K562 (cell line): ENCODE measurements around the gene ZNF609. TPM values are rescaled to one million over a fixed set of nuclear protein-coding genes. Genes with fewer than 3 reads are reported as not detected.

Experiments used
- ATAC-seq: fragments of 200-7000 bp; cut with Tn5 transposase; 3 replicates; pipeline ENCODE4 v1.9.1; 2020; ENCODE audit warnings: moderate library complexity
- BruUV-seq: library from RNA; stranded (reverse); fragments of 400-500 nt; replicated peaks from 2 replicates; lab custom pipeline; 2021; lab: Mats Ljungman, UMichigan
- CTCF ChIA-PET: fragments of 300-600 bp; formaldehyde crosslinking; extraction: SDS; loops from one replicate; lab custom pipeline; 2021; ENCODE audit warnings: low intra/inter-chr PET ratio; lab: Yijun Ruan, JAX
- POLR2A ChIA-PET: fragments of 300-600, 350-650 bp; sonication (Branson Sonifier 250); formaldehyde crosslinking; extraction: SDS; loops from one replicate; lab custom pipeline; 2021; ENCODE audit warnings: antibody characterized with exemption, inconsistent platforms; lab: Yijun Ruan, JAX
- DNase-seq, 4 experiments: peaks; one replicate each; pipeline versions ENCODE4 v3.0.0 to v3.0.0-alpha.2; 2011 to 2018; ENCODE audit warnings: low spot score in 3 of 4, mixed read lengths in 3 of 4; ENCODE audit errors: extremely low read depth in 1 of 4
- FAIRE-seq: peaks from 2 replicates; lab custom pipeline; 2011; peaks lifted over from hg19 to GRCh38; lab: Jason Lieb, UNC
- H2AFZ ChIP-seq: 2 replicates; pipeline ENCODE4 v1.6.0; 2011; ENCODE audit warnings: low read depth, low read length, control low read depth, inconsistent platforms
- H3K27ac ChIP-seq: fragments of 200-600 bp; 3 replicates; pipeline ENCODE4 v1.8.0; 2011; ENCODE audit warnings: low read depth, mild to moderate bottlenecking, control low read depth, inconsistent platforms, low read length, moderate library complexity, mixed read lengths; ENCODE audit errors: extremely low read depth
- H3K27me3 ChIP-seq, 2 experiments: fragments of 300-600 bp in 1 of 2; 2 replicates in 1 of 2; 3 replicates in 1 of 2; pipeline versions ENCODE4 v1.6.0 to v1.8.0; 2011; ENCODE audit warnings: inconsistent platforms in 2 of 2, low read length in 2 of 2, mild to moderate bottlenecking in 1 of 2, mixed read lengths in 1 of 2, moderate library complexity in 1 of 2; ENCODE audit not compliant: control insufficient read depth in 2 of 2, insufficient read depth in 2 of 2
- H3K36me3 ChIP-seq: fragments of 300-600 bp; 3 replicates; pipeline ENCODE4 v1.8.0; 2011; ENCODE audit warnings: mild to moderate bottlenecking, low read length, inconsistent platforms; ENCODE audit not compliant: control insufficient read depth, insufficient read depth
- H3K4me1 ChIP-seq, 2 experiments: fragments of 200-600 bp in 1 of 2; replicated peaks in 1 of 2; 2 replicates in 1 of 2; 3 replicates in 1 of 2; pipeline versions ENCODE4 v1.5.1 to v1.8.0; 2011; ENCODE audit warnings: inconsistent platforms in 2 of 2, low read length in 2 of 2, mild to moderate bottlenecking in 1 of 2, mixed read lengths in 1 of 2, moderate library complexity in 1 of 2; ENCODE audit not compliant: control insufficient read depth in 2 of 2, insufficient read depth in 2 of 2
- H3K4me2 ChIP-seq: 2 replicates; pipeline ENCODE4 v1.6.1; 2011; ENCODE audit warnings: low read length, control low read depth, inconsistent platforms, mixed read lengths; ENCODE audit not compliant: insufficient read depth
- H3K4me3 ChIP-seq: fragments of 200-600 bp; sonication (generic), shearing (Covaris generic); 2 replicates; pipeline ENCODE4 v1.5.1; 2016; ENCODE audit warnings: control low read depth, inconsistent platforms
- H3K79me2 ChIP-seq: fragments of 200-600 bp; 3 replicates; pipeline ENCODE4 v1.8.0; 2011; ENCODE audit warnings: low read length, inconsistent platforms; ENCODE audit not compliant: control insufficient read depth, insufficient read depth
- H3K9ac ChIP-seq, 2 experiments: 2 replicates each; pipeline versions ENCODE4 v1.6.0 to v1.6.1; 2011; ENCODE audit warnings: low read depth in 2 of 2, low read length in 2 of 2, control low read depth in 1 of 2, inconsistent platforms in 1 of 2, mild to moderate bottlenecking in 1 of 2, mixed read lengths in 1 of 2; ENCODE audit not compliant: insufficient read depth in 1 of 2
- H3K9me1 ChIP-seq: one replicate; pipeline ENCODE4 v1.6.0; 2011; ENCODE audit warnings: inconsistent platforms, mild to moderate bottlenecking, low read length, moderate library complexity; ENCODE audit not compliant: control insufficient read depth, insufficient read depth
- H3K9me3 ChIP-seq: replicated peaks from 2 replicates; pipeline ENCODE4 v1.5.1; 2011; ENCODE audit warnings: low read depth, low read length, inconsistent platforms; ENCODE audit not compliant: control insufficient read depth, insufficient read depth
- H4K20me1 ChIP-seq: replicated peaks from 2 replicates; pipeline ENCODE4 v1.6.1; 2011; ENCODE audit warnings: low read length, inconsistent platforms, mixed read lengths; ENCODE audit not compliant: control insufficient read depth, insufficient read depth
- ATF1 ChIP-seq, 2 experiments: fragments of 450-650 bp in 1 of 2; IDR thresholded peaks; 2 replicates each; pipeline ENCODE4 v1.6.1; 2016; ENCODE audit warnings: missing compliant biosample characterization in 1 of 2, missing genetic modification characterization in 1 of 2
- COPS2 ChIP-seq: fragments of 450-650 bp; conservative IDR thresholded peaks from 2 replicates; pipeline ENCODE4 v1.6.1; 2016; ENCODE audit warnings: mild to moderate bottlenecking, moderate library complexity
- E2F3 ChIP-seq: fragments of 250-450 bp; sonication (Bioruptor Pico); IDR thresholded peaks from 2 replicates; pipeline ENCODE4 v1.4.0; 2020; ENCODE audit warnings: mild to moderate bottlenecking
- ETV5 ChIP-seq: sonication (generic); formaldehyde crosslinking; IDR thresholded peaks from 2 replicates; pipeline ENCODE4 v1.4.0; 2020; ENCODE audit warnings: low read depth, mild to moderate bottlenecking, missing genetic modification reagents
- MCM5 ChIP-seq: fragments of 450-650 bp; IDR thresholded peaks from 2 replicates; pipeline ENCODE4 v1.6.1; 2016; ENCODE audit warnings: low read depth
- MYBL2 ChIP-seq, 2 experiments: fragments of 450-650 bp in 1 of 2; sonication (generic) in 1 of 2; formaldehyde crosslinking in 1 of 2; IDR thresholded peaks; 2 replicates each; pipeline versions ENCODE4 v1.6.1 to v1.8.1; 2017 to 2022; ENCODE audit warnings: borderline replicate concordance in 1 of 2, inconsistent platforms in 1 of 2, low read depth in 1 of 2, mild to moderate bottlenecking in 1 of 2, missing genetic modification reagents in 1 of 2, moderate library complexity in 1 of 2
- POLR2AphosphoS5 ChIP-seq: IDR thresholded peaks from 2 replicates; pipeline ENCODE4 v1.6.1; 2011; ENCODE audit warnings: mild to moderate bottlenecking, low read depth, low read length, moderate library complexity; ENCODE audit not compliant: control insufficient read depth, insufficient read depth
- POLR2H ChIP-seq: IDR thresholded peaks from 2 replicates; pipeline ENCODE4 v1.6.1; 2016; ENCODE audit warnings: missing genetic modification characterization, low read depth, mild to moderate bottlenecking, control low read depth, missing compliant biosample characterization, moderate library complexity
- RBFOX2 ChIP-seq: fragments of 200-400 bp; formaldehyde crosslinking; IDR thresholded peaks from 2 replicates; pipeline ENCODE4 v1.6.1; 2017; ENCODE audit warnings: low read depth, mild to moderate bottlenecking, low read length, moderate library complexity
- SMAD1 ChIP-seq: fragments of 150-350 bp; IDR thresholded peaks from 2 replicates; pipeline ENCODE4 v1.6.1; 2014; ENCODE audit warnings: low read length, low read depth; ENCODE audit not compliant: partially characterized antibody
- ZNF212 ChIP-seq: fragments of 450-650 bp; formaldehyde crosslinking; IDR thresholded peaks from 2 replicates; pipeline ENCODE4 v1.4.0; 2020; ENCODE audit warnings: mild to moderate bottlenecking
- ZNF41 ChIP-seq: fragments of 250-450 bp; sonication (Bioruptor Pico); conservative IDR thresholded peaks from 2 replicates; pipeline ENCODE4 v1.4.0; 2020; ENCODE audit warnings: mild to moderate bottlenecking
- WGBS: fragments of 100-300 bp; shearing (Covaris generic); methylation state at CpG from one replicate; pipeline ENCODE4 v1.1.6; 2016; ENCODE audit warnings: low coverage, mixed read lengths; ENCODE audit not compliant: insufficient coverage; ENCODE audit errors: missing lambda C conversion rate; 5-methylcytosine and 5-hydroxymethylcytosine counted together
- in situ Hi-C: fragments of 300-500 bp; cut with MboI; formaldehyde crosslinking; loops from 4 replicates; pipeline ENCODE4 v1.15.0; 2018; ENCODE audit warnings: inconsistent platforms, mixed read lengths
- intact Hi-C: fragments of 100-400 bp; cut with micrococcal nuclease; formaldehyde crosslinking; loops from 2 replicates; pipeline ENCODE4 v1.14.2; 2022
- polyA plus RNA-seq, 8 experiments: library from polyadenylated mRNA; depleted of rRNA in 4 of 8; stranded (reverse) in 5 of 8; unstranded in 3 of 8; fragments of >200 nt; fragmentation: Nextera tagmentation in 2 of 8; fragmentation: Illumina TruSeq in 1 of 8; extraction: Ambion mirVana in 2 of 8; extraction: Trizol in 1 of 8; gene quantifications; 2 replicates each; pipeline versions ENCODE4 v1.2.1 to v1.2.3, GENCODE V29; 2011 to 2014; ENCODE audit warnings: inconsistent platforms in 1 of 8, missing spikeins in 1 of 8
- total RNA-seq, 7 experiments: library from RNA; depleted of rRNA in 6 of 7; stranded (reverse); fragments of >200 nt in 6 of 7; fragmentation: Illumina TruSeq in 2 of 7; extraction: Trizol in 2 of 7; gene quantifications; 2 replicates each; pipeline versions ENCODE4 v1.2.1 to v1.2.3, GENCODE V29; 2011 to 2021; ENCODE audit warnings: low replicate concordance in 1 of 7
- TF ChIP-seq, protein P1 (sequence below): sonication (generic); formaldehyde crosslinking; IDR thresholded peaks from 2 replicates; pipeline ENCODE4 v1.5.0; 2020; ENCODE audit warnings: missing genetic modification reagents
- TF ChIP-seq, protein P2 (sequence below): fragments of 450-650 bp; IDR thresholded peaks from 2 replicates; pipeline ENCODE4 v1.6.1; 2016; ENCODE audit warnings: borderline replicate concordance

The ZNF609 gene
- total and polyA plus RNA-seq, 9 of the 15 experiments (the other 6 are each of a cell fraction or from before 2014, with no cell fraction given): 3.0 to 38.7 (median 17.8) TPM

DNA sequence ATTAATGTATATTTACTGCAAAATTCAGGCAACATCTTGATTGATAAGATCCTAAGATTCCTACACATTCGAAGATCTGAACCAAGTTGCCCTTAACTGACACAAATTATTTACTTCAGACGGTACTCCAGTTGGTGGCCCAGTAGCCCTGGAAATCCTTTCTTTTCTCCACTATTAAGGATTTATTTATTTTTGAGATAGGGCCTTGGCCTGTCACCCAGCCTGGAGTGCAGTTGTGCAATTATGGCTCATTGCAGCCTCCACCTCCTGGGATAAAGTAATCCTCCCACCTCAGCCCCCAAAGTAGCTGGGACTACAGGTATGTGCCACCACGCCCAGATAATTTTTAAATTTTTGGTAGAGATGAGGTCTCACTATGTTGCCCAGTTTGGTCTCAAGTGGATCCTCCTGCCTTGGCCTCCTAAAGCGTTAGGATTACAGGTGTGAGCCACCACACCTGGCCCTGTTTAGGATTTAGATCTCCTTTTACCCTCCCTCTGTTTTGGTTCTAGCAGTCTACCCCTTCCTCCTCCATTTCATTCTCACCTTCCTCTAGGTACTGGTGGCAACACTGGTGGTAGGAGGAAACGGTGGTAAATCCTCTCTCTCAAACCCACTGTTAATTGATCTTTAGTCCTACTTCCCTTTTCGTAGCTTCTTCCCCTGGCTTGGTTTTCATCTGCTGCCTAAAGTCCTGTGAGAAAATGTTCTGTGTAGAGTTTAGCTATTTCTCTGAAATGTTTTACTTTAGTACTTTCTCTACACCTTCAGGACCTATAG, 12.7 kb upstream of the ZNF609 start:
- Histone ChIP-seq H3K9me1 (no peaks in the 10 kb centered on the region), H3K9ac (no peak overlapping the region), H2AFZ (no peak overlapping the region), H3K27me3 (no peaks in the 10 kb centered on the region), H3K9me3 (no peaks in the 10 kb centered on the region), H3K36me3 (peaks cover 2% of the 10 kb centered on the region; the same call in 1 of the 3 replicates), H3K4me2 (no peak overlapping the region), H3K27ac (no peak overlapping the region), H3K79me2 (no peaks in the 10 kb centered on the region), H3K4me1 (peaks cover 3 to 11% of the 10 kb centered on the region in 2 experiments; a peak in 2 of 5 replicates), H3K4me3 (no peak overlapping the region), H4K20me1 (no peaks in the 10 kb centered on the region)
- no peak for TF ChIP-seq POLR2AphosphoS5
- TF ChIP-seq MYBL2 (IDR thresholded peaks at IDR 0.05; ENCODE audit: low read depth): no peak
- TF ChIP-seq MYBL2 (CRISPR knock-in tag; IDR thresholded peaks at IDR 0.05; ENCODE audit: borderline replicate concordance): no peak
- TF ChIP-seq COPS2: no peak
- TF ChIP-seq ZNF212: no peak
- no peak for TF ChIP-seq ETV5
- TF ChIP-seq E2F3 (CRISPR knock-in tag): no peak
- TF ChIP-seq, protein P1, sequence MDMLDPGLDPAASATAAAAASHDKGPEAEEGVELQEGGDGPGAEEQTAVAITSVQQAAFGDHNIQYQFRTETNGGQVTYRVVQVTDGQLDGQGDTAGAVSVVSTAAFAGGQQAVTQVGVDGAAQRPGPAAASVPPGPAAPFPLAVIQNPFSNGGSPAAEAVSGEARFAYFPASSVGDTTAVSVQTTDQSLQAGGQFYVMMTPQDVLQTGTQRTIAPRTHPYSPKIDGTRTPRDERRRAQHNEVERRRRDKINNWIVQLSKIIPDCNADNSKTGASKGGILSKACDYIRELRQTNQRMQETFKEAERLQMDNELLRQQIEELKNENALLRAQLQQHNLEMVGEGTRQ (CRISPR knock-in tag): no peak
- no peak for TF ChIP-seq RBFOX2
- no peak for TF ChIP-seq SMAD1
- TF ChIP-seq POLR2H (tag): no peak
- no peak for TF ChIP-seq ATF1 (CRISPR knock-in tag; IDR thresholded peaks at IDR 0.05)
- no peak for TF ChIP-seq ATF1 (tag; IDR thresholded peaks at IDR 0.05)
- no peak for TF ChIP-seq ZNF41
- TF ChIP-seq, protein P2, sequence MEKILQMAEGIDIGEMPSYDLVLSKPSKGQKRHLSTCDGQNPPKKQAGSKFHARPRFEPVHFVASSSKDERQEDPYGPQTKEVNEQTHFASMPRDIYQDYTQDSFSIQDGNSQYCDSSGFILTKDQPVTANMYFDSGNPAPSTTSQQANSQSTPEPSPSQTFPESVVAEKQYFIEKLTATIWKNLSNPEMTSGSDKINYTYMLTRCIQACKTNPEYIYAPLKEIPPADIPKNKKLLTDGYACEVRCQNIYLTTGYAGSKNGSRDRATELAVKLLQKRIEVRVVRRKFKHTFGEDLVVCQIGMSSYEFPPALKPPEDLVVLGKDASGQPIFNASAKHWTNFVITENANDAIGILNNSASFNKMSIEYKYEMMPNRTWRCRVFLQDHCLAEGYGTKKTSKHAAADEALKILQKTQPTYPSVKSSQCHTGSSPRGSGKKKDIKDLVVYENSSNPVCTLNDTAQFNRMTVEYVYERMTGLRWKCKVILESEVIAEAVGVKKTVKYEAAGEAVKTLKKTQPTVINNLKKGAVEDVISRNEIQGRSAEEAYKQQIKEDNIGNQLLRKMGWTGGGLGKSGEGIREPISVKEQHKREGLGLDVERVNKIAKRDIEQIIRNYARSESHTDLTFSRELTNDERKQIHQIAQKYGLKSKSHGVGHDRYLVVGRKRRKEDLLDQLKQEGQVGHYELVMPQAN: no peak
- TF ChIP-seq MCM5: no peak
- CTCF ChIA-PET: no interaction called here
- ATAC-seq (no peak), DNase-seq (no peak), FAIRE-seq (no peak)
- intact Hi-C loops: no loop called here
- POLR2A ChIA-PET: interaction anchor here (1.1 kb wide), 1 partner anchor 21 kb away, joined by 3 read pairs; no protein-coding TSS in a partner anchor
- 76% methylated on average over 6 of the region's 6 CpGs for WGBS
- in situ Hi-C loops: no loop called here
- BruUV-seq: no TSS peak
